Karpas-422 (cell line): ENCODE results near the gene RHBG. TPM values are rescaled to one million over a fixed set of nuclear protein-coding genes. Genes with fewer than 3 reads are reported as not detected.

Experiments
- DNase-seq: peaks from one replicate; pipeline ENCODE4 v3.0.0-alpha.2; 2015
- H2AFZ ChIP-seq: fragments of 200-600 bp; sonication (generic); 2 replicates; pipeline ENCODE4 v1.6.1; 2014; ENCODE audit warnings: antibody characterized with exemption, low read length, mixed read lengths
- H3K27ac ChIP-seq: fragments of 200-600 bp; sonication (generic); 2 replicates; pipeline ENCODE4 v1.5.1; 2014; ENCODE audit warnings: mild to moderate bottlenecking, low read length, moderate library complexity
- H3K27me3 ChIP-seq: fragments of 200-600 bp; sonication (generic); 2 replicates; pipeline ENCODE4 v1.6.1; 2014; ENCODE audit warnings: low read length, mixed read lengths
- H3K36me3 ChIP-seq: fragments of 200-600 bp; sonication (generic); 2 replicates; pipeline ENCODE4 v1.6.1; 2014; ENCODE audit warnings: low read length, mixed read lengths; ENCODE audit not compliant: insufficient read depth
- H3K4me1 ChIP-seq: fragments of 200-600 bp; sonication (generic); 2 replicates; pipeline ENCODE4 v1.6.1; 2014; ENCODE audit warnings: mild to moderate bottlenecking, low read length, mixed read lengths
- H3K4me2 ChIP-seq: fragments of 200-600 bp; sonication (generic); 2 replicates; pipeline ENCODE4 v1.6.1; 2014; ENCODE audit warnings: low read length, low read depth, mild to moderate bottlenecking; ENCODE audit not compliant: poor library complexity, severe bottlenecking
- H3K4me3 ChIP-seq: fragments of 200-600 bp; sonication (generic); 2 replicates; pipeline ENCODE4 v1.5.1; 2014; ENCODE audit warnings: mild to moderate bottlenecking, antibody characterized with exemption, low read length, mixed read lengths
- H3K79me2 ChIP-seq: fragments of 200-600 bp; sonication (generic); 2 replicates; pipeline ENCODE4 v1.6.1; 2014; ENCODE audit warnings: mild to moderate bottlenecking, low read length, mixed read lengths
- H3K9ac ChIP-seq: fragments of 200-600 bp; sonication (generic); 2 replicates; pipeline ENCODE4 v1.6.0; 2014; ENCODE audit warnings: low read length
- H3K9me2 ChIP-seq: fragments of 200-600 bp; sonication (generic), shearing (Covaris generic); replicated peaks from 2 replicates; pipeline ENCODE4 v1.6.0; 2014; ENCODE audit warnings: mild to moderate bottlenecking, low read length, moderate library complexity; ENCODE audit not compliant: insufficient read depth
- H3K9me3 ChIP-seq: fragments of 300-700, 200-600 bp; sonication (generic); 2 replicates; pipeline ENCODE4 v1.6.1; 2014; ENCODE audit warnings: low read length, mixed read lengths
- H4K20me1 ChIP-seq: fragments of 200-600 bp; sonication (generic); 2 replicates; pipeline ENCODE4 v1.6.1; 2014; ENCODE audit warnings: mild to moderate bottlenecking, antibody characterized with exemption, low read length, low read depth; ENCODE audit not compliant: insufficient read depth
- total RNA-seq: library from RNA; depleted of rRNA; stranded (reverse); fragments of >200 nt; shearing (Covaris generic); gene quantifications from 2 replicates; pipeline ENCODE4 v1.2.3, GENCODE V29; 2014; ENCODE audit warnings: low replicate concordance

RHBG gene
- total RNA-seq, 1 experiment from 2014 or later, result not detected

- Histone ChIP-seq H3K9me2 (no peaks in the 10 kb centered on the region), H3K27me3 (no peaks in the 10 kb centered on the region), H3K4me2 (no peak overlapping the region), H2AFZ (no peak overlapping the region), H3K4me1 (no peaks in the 10 kb centered on the region), H3K27ac (no peak overlapping the region), H3K9ac (no peak overlapping the region), H3K4me3 (no peak overlapping the region), H3K9me3 (no peaks in the 10 kb centered on the region), H4K20me1 (no peaks in the 10 kb centered on the region), H3K79me2 (no peaks in the 10 kb centered on the region), H3K36me3 (no peaks in the 10 kb centered on the region)
- no peak for DNase-seq
Measured at GRCh38 chr1:156401681-156402081, 32.7 kb downstream of the RHBG start.

GRCh38 chr1:156402331-156403020 is 33.5 kb downstream of the RHBG start:
- Histone ChIP-seq H3K4me2 (no peak overlapping the region), H2AFZ (no peak overlapping the region), H3K9ac (no peak overlapping the region), H3K36me3 (no peaks in the 10 kb centered on the region), H3K79me2 (no peaks in the 10 kb centered on the region), H3K4me1 (no peaks in the 10 kb centered on the region), H3K9me2 (no peaks in the 10 kb centered on the region), H4K20me1 (no peaks in the 10 kb centered on the region), H3K9me3 (no peaks in the 10 kb centered on the region), H3K27ac (no peak overlapping the region), H3K4me3 (no peak overlapping the region), H3K27me3 (no peaks in the 10 kb centered on the region)
- DNase-seq, result no peak

- Histone ChIP-seq H3K9ac (no peak overlapping the region), H3K36me3 (no peaks in the 10 kb centered on the region), H3K79me2 (no peaks in the 10 kb centered on the region), H3K4me3 (no peak overlapping the region), H3K9me3 (no peaks in the 10 kb centered on the region), H4K20me1 (no peaks in the 10 kb centered on the region), H3K4me2 (no peak overlapping the region), H3K27me3 (no peaks in the 10 kb centered on the region), H2AFZ (no peak overlapping the region), H3K27ac (no peak overlapping the region), H3K4me1 (no peaks in the 10 kb centered on the region), H3K9me2 (no peaks in the 10 kb centered on the region)
- DNase-seq, result no peak
Measured at GRCh38 chr1:156405670-156406069, 36.7 kb downstream of the RHBG start.

GRCh38 chr1:156406251-156406650 is 37.2 kb downstream of the RHBG start:
- DNase-seq, result no peak
- H3K79me2 ChIP-seq, result no peaks in the 10 kb centered on the region
- H4K20me1 ChIP-seq, result no peaks in the 10 kb centered on the region
- no peaks in the 10 kb centered on the region for H3K9me2 ChIP-seq
- H3K4me3 ChIP-seq, result no peak overlapping the region
- no peak overlapping the region for H3K4me2 ChIP-seq
- H3K27ac ChIP-seq, result no peak overlapping the region
- H2AFZ ChIP-seq, result no peak overlapping the region
- no peaks in the 10 kb centered on the region for H3K36me3 ChIP-seq
- no peak overlapping the region for H3K9ac ChIP-seq
- H3K9me3 ChIP-seq, result no peaks in the 10 kb centered on the region
- no peaks in the 10 kb centered on the region for H3K27me3 ChIP-seq
- no peaks in the 10 kb centered on the region for H3K4me1 ChIP-seq

GRCh38 chr1:156407344-156407743 is 38.3 kb downstream of the RHBG start:
- no peaks in the 10 kb centered on the region; the same call in 1 of the 2 replicates for H3K27me3 ChIP-seq
- no peak overlapping the region for H3K4me2 ChIP-seq
- H3K9me2 ChIP-seq, result no peaks in the 10 kb centered on the region
- H3K79me2 ChIP-seq, result no peaks in the 10 kb centered on the region
- H3K36me3 ChIP-seq, result no peaks in the 10 kb centered on the region
- no peak overlapping the region for H3K9ac ChIP-seq
- DNase-seq, result no peak
- H3K27ac ChIP-seq, result no peak overlapping the region
- H3K4me3 ChIP-seq, result no peak overlapping the region
- no peaks in the 10 kb centered on the region for H3K9me3 ChIP-seq
- no peaks in the 10 kb centered on the region for H4K20me1 ChIP-seq
- H2AFZ ChIP-seq, result no peak overlapping the region
- H3K4me1 ChIP-seq, result no peaks in the 10 kb centered on the region

GRCh38 chr1:156407760-156408159 is 38.7 kb downstream of the RHBG start:
- no peaks in the 10 kb centered on the region for H3K79me2 ChIP-seq
- H3K27me3 ChIP-seq, result no peaks in the 10 kb centered on the region; the same call in 1 of the 2 replicates
- no peaks in the 10 kb centered on the region for H3K9me3 ChIP-seq

GRCh38 chr1:156409439-156409838 is 40.4 kb downstream of the RHBG start:
- Histone ChIP-seq H3K27me3 (no peaks in the 10 kb centered on the region; the same call in 1 of the 2 replicates), H3K4me3 (no peak overlapping the region), H3K27ac (no peak overlapping the region), H4K20me1 (no peaks in the 10 kb centered on the region), H3K9me2 (no peaks in the 10 kb centered on the region), H3K9me3 (no peaks in the 10 kb centered on the region), H3K36me3 (no peaks in the 10 kb centered on the region), H2AFZ (no peak overlapping the region), H3K9ac (no peak overlapping the region), H3K4me2 (no peak overlapping the region), H3K79me2 (no peaks in the 10 kb centered on the region), H3K4me1 (peaks cover 3% of the 10 kb centered on the region; the same call in 1 of the 2 replicates)
- no peak for DNase-seq

More at GRCh38 chr1:156407760-156408159, 38.7 kb downstream of the RHBG start:
- no peak for DNase-seq
- Histone ChIP-seq H3K36me3 (no peaks in the 10 kb centered on the region), H3K4me3 (no peak overlapping the region), H3K9me2 (no peaks in the 10 kb centered on the region), H3K27ac (no peak overlapping the region), H4K20me1 (no peaks in the 10 kb centered on the region), H3K4me2 (no peak overlapping the region), H3K4me1 (peaks cover under 1% of the 10 kb centered on the region; the same call in 1 of the 2 replicates), H2AFZ (no peak overlapping the region), H3K9ac (no peak overlapping the region)

GRCh38 chr1:156410238-156410637 is 41.2 kb downstream of the RHBG start:
- Histone ChIP-seq H3K27me3 (no peaks in the 10 kb centered on the region; the same call in 1 of the 2 replicates), H3K36me3 (no peaks in the 10 kb centered on the region), H3K4me2 (no peak overlapping the region)

More at GRCh38 chr1:156410238-156410637, 41.2 kb downstream of the RHBG start:
- Histone ChIP-seq H3K9ac (no peak overlapping the region), H2AFZ (no peak overlapping the region), H4K20me1 (no peaks in the 10 kb centered on the region), H3K4me1 (peaks cover 3% of the 10 kb centered on the region; the same call in 1 of the 2 replicates), H3K79me2 (no peaks in the 10 kb centered on the region), H3K4me3 (no peak overlapping the region), H3K9me3 (no peaks in the 10 kb centered on the region), H3K9me2 (no peaks in the 10 kb centered on the region), H3K27ac (no peak overlapping the region)
- no peak for DNase-seq
